Gastrocnemius medialis (tissue), 4 donors: ENCODE measurements around the gene UMODL1. TPM values are rescaled to one million over a fixed set of nuclear protein-coding genes. Genes with fewer than 3 reads are reported as not detected.
"Not testable (repeated sequence)": the region's sequence is repeated elsewhere in the genome, so short reads cannot be mapped to it uniquely, and the experiment has no call there.

Source experiments
- ATAC-seq, 2 donors: fragments of 150-250 bp; one replicate each; pipeline ENCODE4 v1.9.1; 2016
- DNase-seq, 2 donors: peaks; one replicate each; pipeline ENCODE4 v3.0.0-alpha.2; 2019
- H3K27ac ChIP-seq, 4 donors: fragments of 200-600 bp; sonication (generic); 1 replicate in 1 of 4; 2 replicates in 3 of 4; pipeline ENCODE4 v1.5.1; 2016 to 2018; ENCODE audit warnings: mild to moderate bottlenecking in 2 of 4, moderate library complexity in 1 of 4
- H3K27me3 ChIP-seq, 3 donors: fragments of 200-600 bp; sonication (generic) in 2 of 3; 1 replicate in 1 of 3; 2 replicates in 2 of 3; pipeline versions ENCODE4 v1.5.1 to v1.6.0; 2016 to 2019; ENCODE audit warnings: mild to moderate bottlenecking in 1 of 3, moderate library complexity in 1 of 3
- H3K36me3 ChIP-seq, 2 donors: fragments of 200-600 bp; sonication (generic) in 1 of 2; one replicate each; pipeline ENCODE4 v1.5.1; 2017 to 2018
- H3K4me1 ChIP-seq, 2 donors: fragments of 200-600 bp; sonication (generic) in 1 of 2; one replicate each; pipeline ENCODE4 v1.5.1; 2016 to 2017; ENCODE audit warnings: mild to moderate bottlenecking in 2 of 2
- H3K4me3 ChIP-seq, 4 donors: fragments of 200-600 bp; sonication (generic) in 3 of 4; 1 replicate in 1 of 4; 2 replicates in 3 of 4; pipeline ENCODE4 v1.5.1; 2016 to 2019; ENCODE audit warnings: mild to moderate bottlenecking in 2 of 4
- H3K9me3 ChIP-seq, 3 donors: fragments of 200-600 bp; sonication (generic) in 2 of 3; 1 replicate in 1 of 3; 2 replicates in 2 of 3; pipeline ENCODE4 v1.5.1; 2016 to 2019
- POLR2A ChIP-seq, 2 donors: fragments of 450-650 bp; IDR thresholded peaks; one replicate each; pipeline ENCODE4 v1.6.1; 2017; ENCODE audit warnings: antibody characterized with exemption in 2 of 2, mild to moderate bottlenecking in 2 of 2, moderate library complexity in 2 of 2
- in situ Hi-C, 4 donors: fragments of 200-750 bp; cut with MboI; loops; one replicate each; pipeline versions ENCODE4 v1.15.0 to v1.8.0; 2017; ENCODE audit warnings: low sequenced_read_pairs in 4 of 4
- intact Hi-C: fragments of 100-400 bp; cut with DNase I; formaldehyde crosslinking; loops from one replicate; pipeline ENCODE4 v1.15.1; 2023; ENCODE audit warnings: low total_unique reads
- total RNA-seq, 4 donors: library from RNA; depleted of rRNA; stranded (reverse); fragments of >200 nt; gene quantifications; one replicate each; pipeline versions ENCODE4 v1.1.0 to v1.2.3, GENCODE V29; 2016
- TF ChIP-seq, protein P1 (sequence below), 5 experiments: fragments of 450-650 bp in 3 of 5; fragments of 200-600 bp in 2 of 5; sonication (generic) in 2 of 5; IDR thresholded peaks in 4 of 5; conservative IDR thresholded peaks in 1 of 5; 1 replicate in 4 of 5; 2 replicates in 1 of 5; pipeline ENCODE4 v1.5.1; 2016 to 2019; ENCODE audit warnings: antibody characterized with exemption in 5 of 5, mild to moderate bottlenecking in 3 of 5, moderate library complexity in 3 of 5

UMODL1 gene
- total RNA-seq, 4 donors from 2014 or later: 0.13 TPM; not detected in 3

DNA sequence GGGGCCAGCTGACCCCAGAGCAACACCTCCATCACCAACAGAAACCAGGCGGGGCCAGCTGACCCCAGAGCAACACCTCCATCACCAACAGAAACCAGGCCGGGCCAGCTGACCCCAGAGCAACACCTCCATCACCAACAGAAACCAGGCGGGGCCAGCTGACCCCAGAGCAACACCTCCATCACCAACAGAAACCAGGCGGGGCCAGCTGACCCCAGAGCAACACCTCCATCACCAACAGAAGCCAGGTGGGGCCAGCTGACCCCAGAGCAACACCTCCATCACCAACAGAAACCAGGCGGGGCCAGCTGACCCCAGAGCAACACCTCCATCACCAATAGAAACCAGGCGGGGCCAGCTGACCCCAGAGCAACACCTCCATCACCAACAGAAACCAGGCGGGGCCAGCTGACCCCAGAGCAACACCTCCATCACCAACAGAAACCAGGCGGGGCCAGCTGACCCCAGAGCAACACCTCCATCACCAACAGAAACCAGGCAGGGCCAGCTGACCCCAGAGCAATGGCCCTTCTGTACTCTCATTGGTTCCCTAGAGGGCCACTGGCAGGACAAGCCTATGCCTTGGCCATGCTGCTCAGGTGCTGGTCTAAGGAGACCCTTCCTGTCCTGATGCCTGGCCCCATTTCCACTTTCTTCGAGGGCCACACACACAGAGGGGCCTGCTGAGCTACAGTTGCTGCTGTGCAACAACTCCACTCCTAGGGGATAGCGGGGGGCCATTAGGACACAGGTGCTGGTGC, 7.3 kb downstream of the UMODL1 start:
- H3K27ac ChIP-seq, DNase-seq, intact Hi-C loops, H3K4me3 ChIP-seq, H3K36me3 ChIP-seq, H3K9me3 ChIP-seq, H3K4me1 ChIP-seq, ATAC-seq, in situ Hi-C loops, H3K27me3 ChIP-seq: not testable (repeated sequence)

DNA sequence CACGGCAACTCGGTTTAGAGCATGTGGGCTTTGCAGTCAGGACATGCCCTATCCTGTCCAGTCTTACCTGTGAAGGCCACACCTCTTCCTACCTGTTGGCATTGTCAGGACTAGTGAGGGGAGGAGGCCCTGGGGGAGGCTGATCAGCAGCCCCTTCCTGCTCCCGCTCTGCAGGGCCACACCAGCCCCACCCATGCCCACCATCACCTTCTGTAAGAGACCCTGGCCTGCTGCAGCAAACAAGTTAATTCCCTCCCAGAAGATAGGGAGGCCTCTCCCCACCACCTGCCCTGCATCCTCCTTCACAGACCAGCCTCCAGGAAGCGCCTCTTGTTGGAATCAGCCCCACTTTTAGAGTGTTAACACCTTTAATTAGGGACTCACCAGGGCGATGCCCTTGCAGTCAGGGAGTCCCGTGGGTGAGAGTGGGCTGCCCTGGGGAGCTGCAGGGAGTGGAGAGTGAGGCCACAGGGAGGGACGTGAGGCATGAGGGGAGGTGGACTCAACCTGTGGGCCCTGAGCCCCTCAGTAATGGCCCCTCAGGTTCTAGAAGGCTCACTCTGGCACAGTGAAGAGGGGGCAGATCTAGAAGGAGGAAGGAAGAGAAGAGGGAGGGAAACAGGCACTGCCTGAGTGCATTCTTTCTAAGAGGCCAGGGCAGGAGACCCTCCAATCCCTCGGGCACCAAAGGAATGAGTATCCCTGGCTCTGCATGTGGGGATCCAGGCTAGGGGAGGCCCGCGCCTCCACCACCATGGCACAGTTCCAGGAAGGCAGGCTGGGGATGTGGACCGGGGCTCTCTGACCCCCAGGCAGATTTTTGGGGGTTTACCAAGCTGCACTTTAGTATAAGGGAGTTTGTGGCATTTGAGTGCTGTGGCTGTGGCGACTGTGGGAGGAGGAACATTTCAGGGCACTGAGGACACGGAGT, 8.2 kb downstream of the UMODL1 start:
- DNase-seq (no peak), ATAC-seq (no peak)
- intact Hi-C loops (no loop called here), in situ Hi-C loops (no loop called here)
- H3K9me3 ChIP-seq: no peaks in the 10 kb centered on the region
- H3K4me1 ChIP-seq: peaks cover 4 to 9% of the 10 kb centered on the region in 2 donors
- no peaks in the 10 kb centered on the region for H3K36me3 ChIP-seq
- H3K27me3 ChIP-seq: no peaks in the 10 kb centered on the region
- H3K27ac ChIP-seq: no peak overlapping the region
- no peak overlapping the region for H3K4me3 ChIP-seq
- no peak for TF ChIP-seq POLR2A (IDR thresholded peaks at IDR 0.05)
- TF ChIP-seq, protein P1, sequence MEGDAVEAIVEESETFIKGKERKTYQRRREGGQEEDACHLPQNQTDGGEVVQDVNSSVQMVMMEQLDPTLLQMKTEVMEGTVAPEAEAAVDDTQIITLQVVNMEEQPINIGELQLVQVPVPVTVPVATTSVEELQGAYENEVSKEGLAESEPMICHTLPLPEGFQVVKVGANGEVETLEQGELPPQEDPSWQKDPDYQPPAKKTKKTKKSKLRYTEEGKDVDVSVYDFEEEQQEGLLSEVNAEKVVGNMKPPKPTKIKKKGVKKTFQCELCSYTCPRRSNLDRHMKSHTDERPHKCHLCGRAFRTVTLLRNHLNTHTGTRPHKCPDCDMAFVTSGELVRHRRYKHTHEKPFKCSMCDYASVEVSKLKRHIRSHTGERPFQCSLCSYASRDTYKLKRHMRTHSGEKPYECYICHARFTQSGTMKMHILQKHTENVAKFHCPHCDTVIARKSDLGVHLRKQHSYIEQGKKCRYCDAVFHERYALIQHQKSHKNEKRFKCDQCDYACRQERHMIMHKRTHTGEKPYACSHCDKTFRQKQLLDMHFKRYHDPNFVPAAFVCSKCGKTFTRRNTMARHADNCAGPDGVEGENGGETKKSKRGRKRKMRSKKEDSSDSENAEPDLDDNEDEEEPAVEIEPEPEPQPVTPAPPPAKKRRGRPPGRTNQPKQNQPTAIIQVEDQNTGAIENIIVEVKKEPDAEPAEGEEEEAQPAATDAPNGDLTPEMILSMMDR (IDR thresholded peaks at IDR 0.05 in 4 of 5, conservative IDR thresholded peaks at IDR 0.05 in 1 of 5): no peak

DNA sequence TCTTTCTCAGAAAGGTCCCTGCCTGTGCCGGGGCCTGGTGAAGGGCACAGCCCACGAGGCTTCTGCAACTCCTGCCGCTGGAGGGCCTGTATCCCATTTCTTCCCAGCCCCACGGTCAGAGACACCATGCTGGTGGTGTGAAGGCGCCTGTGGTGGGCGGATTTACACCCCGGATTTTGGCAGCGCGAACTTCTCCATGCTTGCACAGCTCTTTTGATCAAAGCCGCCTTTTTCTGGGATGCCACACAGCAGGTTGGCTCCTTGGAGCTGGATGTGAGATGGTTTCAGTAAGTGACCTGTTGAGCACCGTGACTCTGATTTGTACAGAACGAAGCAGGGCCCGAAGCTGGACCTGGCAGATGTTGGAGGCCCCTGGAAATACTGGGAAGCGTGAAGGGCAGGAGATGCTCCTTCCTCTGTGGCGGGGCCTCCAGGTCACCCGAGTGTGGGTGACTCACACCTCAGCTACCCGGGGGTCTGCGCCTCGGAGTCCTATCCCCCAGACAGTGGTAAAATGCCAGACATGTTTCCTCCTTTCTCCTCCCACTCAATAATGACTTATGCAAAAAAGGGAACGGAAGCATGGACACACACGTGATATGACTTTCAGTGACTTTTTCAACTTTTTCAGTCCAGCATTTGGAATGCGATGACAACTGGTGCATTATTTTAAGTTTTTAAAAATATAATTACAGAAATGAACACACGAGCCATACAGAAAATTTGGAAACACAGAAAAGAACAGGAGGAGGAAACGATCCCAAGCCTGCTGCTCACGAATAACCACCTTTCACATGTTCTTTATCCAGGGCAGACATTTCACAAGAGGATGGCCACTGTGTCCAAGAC, 9.0 kb downstream of the UMODL1 start:
- Histone ChIP-seq H3K36me3 (no peaks in the 10 kb centered on the region), H3K4me3 (no peak overlapping the region), H3K27me3 (no peaks in the 10 kb centered on the region), H3K9me3 (no peaks in the 10 kb centered on the region), H3K27ac (peak overlapping the region in 2 of 4 donors; percentile 34 to 57), H3K4me1 (peaks cover 4 to 9% of the 10 kb centered on the region in 2 donors)
- in situ Hi-C loops (no loop called here), intact Hi-C loops (loop anchor here (1.0 kb wide), 2 partner anchors 28 to 70 kb away; partner anchors contain the start of gene ZBTB21)
- no peak for DNase-seq
- ATAC-seq: no peak
- TF ChIP-seq POLR2A (IDR thresholded peaks at IDR 0.05): no peak
- TF ChIP-seq, protein P1 (IDR thresholded peaks at IDR 0.05 in 4 of 5, conservative IDR thresholded peaks at IDR 0.05 in 1 of 5): no peak

DNA sequence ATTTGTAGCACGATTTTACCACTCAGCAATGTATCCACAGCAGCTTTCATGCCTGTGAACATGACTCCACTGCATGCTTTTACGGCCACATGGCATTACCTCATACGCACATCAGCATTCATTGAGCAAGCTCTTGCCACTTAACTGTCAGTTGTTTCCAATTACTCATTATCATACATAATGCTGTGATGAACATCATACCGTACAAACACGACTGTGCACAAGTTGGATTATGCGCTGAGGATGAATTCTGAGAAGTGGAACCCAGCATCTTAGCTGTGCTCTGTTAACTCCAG, 9.6 kb downstream of the UMODL1 start:
- ATAC-seq: peak; percentile 84 to 95
- Histone ChIP-seq H3K9me3 (no peaks in the 10 kb centered on the region), H3K36me3 (no peaks in the 10 kb centered on the region), H3K27ac (peak overlapping the region in 1 of 4 donors; percentile 57), H3K27me3 (no peaks in the 10 kb centered on the region), H3K4me3 (no peak overlapping the region), H3K4me1 (peaks cover 4 to 9% of the 10 kb centered on the region in 2 donors)
- intact Hi-C loops: loop anchor here (1.0 kb wide), 2 partner anchors 28 to 70 kb away; partner anchors contain the start of gene ZBTB21
- TF ChIP-seq, protein P1 (IDR thresholded peaks at IDR 0.05 in 4 of 5, conservative IDR thresholded peaks at IDR 0.05 in 1 of 5): no peak
- TF ChIP-seq POLR2A (IDR thresholded peaks at IDR 0.05): no peak
- peak; percentile 29 to 35 for DNase-seq
- in situ Hi-C loops: no loop called here
